T-helper 17 cell (primary cell): ENCODE measurements around the gene KIAA1586. TPM values are rescaled to one million over a fixed set of nuclear protein-coding genes. Genes with fewer than 3 reads are reported as not detected.

Experiments used
- ATAC-seq: fragments of 150-1000 bp; cut with Tn5 transposase; 2 replicates; pipeline ENCODE4 v1.10.0; 2021; ENCODE audit warnings: mild to moderate bottlenecking, moderate library complexity
- DNase-seq, 3 donors: peaks; one replicate each; pipeline versions ENCODE4 v3.0.0 to v3.0.0-alpha.2; 2020 to 2021
- H3K9me3 ChIP-seq: one replicate; pipeline ENCODE4 v1.7.0; 2013; ENCODE audit warnings: low read length, mild to moderate bottlenecking; ENCODE audit not compliant: control insufficient read depth, poor library complexity, severe bottlenecking
- H3K27ac Mint-ChIP-seq: one replicate; pipeline ENCODE4 v1.8.0; 2022; ENCODE audit warnings: mild to moderate bottlenecking, moderate library complexity, mixed read lengths
- H3K27me3 Mint-ChIP-seq: one replicate; pipeline ENCODE4 v1.8.0; 2022; ENCODE audit warnings: mixed read lengths
- H3K36me3 Mint-ChIP-seq: one replicate; pipeline ENCODE4 v1.8.0; 2022; ENCODE audit warnings: low read depth, mixed read lengths
- H3K4me1 Mint-ChIP-seq: one replicate; pipeline ENCODE4 v1.8.0; 2022; ENCODE audit warnings: mild to moderate bottlenecking, mixed read lengths
- H3K4me3 Mint-ChIP-seq: one replicate; pipeline ENCODE4 v1.8.0; 2022; ENCODE audit warnings: mild to moderate bottlenecking, moderate library complexity, mixed read lengths
- total RNA-seq, 4 donors: library from RNA in 2 of 4; stranded (reverse) in 2 of 4; gene quantifications; one replicate each; pipeline ENCODE4 v1.2.3 and lab custom pipeline; 2022 to 2026

The KIAA1586 gene
- total RNA-seq, 2 donors from 2014 or later: 11.9 to 17.3 TPM

GRCh38 chr6:57064809-57065208 is 18.3 kb downstream of the KIAA1586 start:
- H3K36me3 Mint-ChIP-seq: peaks cover under 1% of the 10 kb centered on the region
- H3K9me3 ChIP-seq: no peaks in the 10 kb centered on the region
- no peak overlapping the region for H3K4me3 Mint-ChIP-seq
- ATAC-seq (no peak), DNase-seq (no peak)
- H3K27me3 Mint-ChIP-seq: no peaks in the 10 kb centered on the region
- peaks cover 6% of the 10 kb centered on the region for H3K4me1 Mint-ChIP-seq
- H3K27ac Mint-ChIP-seq: no peak overlapping the region

GRCh38 chr6:57068061-57068460 is 21.6 kb downstream of the KIAA1586 start:
- Mint-ChIP-seq H3K4me1 (peaks cover 6% of the 10 kb centered on the region), H3K4me3 (no peak overlapping the region), H3K27ac (peak overlapping the region; percentile 22), H3K36me3 (no peaks in the 10 kb centered on the region), H3K27me3 (no peaks in the 10 kb centered on the region)
- no peaks in the 10 kb centered on the region for H3K9me3 ChIP-seq
- ATAC-seq: no peak
- no peak for DNase-seq

- DNase-seq (no peak), ATAC-seq (no peak)
- no peaks in the 10 kb centered on the region for H3K9me3 ChIP-seq
- Mint-ChIP-seq H3K4me3 (no peak overlapping the region), H3K36me3 (no peaks in the 10 kb centered on the region), H3K4me1 (peaks cover 6% of the 10 kb centered on the region), H3K27me3 (no peaks in the 10 kb centered on the region), H3K27ac (no peak overlapping the region)
These were observed 22.7 kb downstream of the KIAA1586 start for GRCh38 chr6:57069228-57069627.

- H3K4me1 Mint-ChIP-seq: peaks cover 3% of the 10 kb centered on the region
These were observed 23.4 kb downstream of the KIAA1586 start for GRCh38 chr6:57069920-57070331.

GRCh38 chr6:57072108-57072507 is 25.6 kb downstream of the KIAA1586 start:
- Mint-ChIP-seq H3K4me1 (no peaks in the 10 kb centered on the region), H3K36me3 (no peaks in the 10 kb centered on the region), H3K27ac (no peak overlapping the region), H3K4me3 (no peak overlapping the region), H3K27me3 (no peaks in the 10 kb centered on the region)
- DNase-seq: no peak
- H3K9me3 ChIP-seq: no peaks in the 10 kb centered on the region
- no peak for ATAC-seq

More at GRCh38 chr6:57069920-57070331, 23.4 kb downstream of the KIAA1586 start:
- H3K36me3 Mint-ChIP-seq: no peaks in the 10 kb centered on the region
- H3K9me3 ChIP-seq: no peaks in the 10 kb centered on the region
- no peak overlapping the region for H3K27ac Mint-ChIP-seq
- no peak overlapping the region for H3K4me3 Mint-ChIP-seq
- DNase-seq (no peak), ATAC-seq (no peak)
- no peaks in the 10 kb centered on the region for H3K27me3 Mint-ChIP-seq

- Mint-ChIP-seq H3K27me3 (no peaks in the 10 kb centered on the region), H3K4me3 (no peak overlapping the region), H3K27ac (no peak overlapping the region), H3K36me3 (no peaks in the 10 kb centered on the region), H3K4me1 (no peaks in the 10 kb centered on the region)
- DNase-seq (no peak), ATAC-seq (no peak)
- no peaks in the 10 kb centered on the region for H3K9me3 ChIP-seq
These were observed 27.9 kb downstream of the KIAA1586 start for GRCh38 chr6:57074383-57074782.

GRCh38 chr6:57075092-57075491 is 28.6 kb downstream of the KIAA1586 start:
- Mint-ChIP-seq H3K4me1 (no peaks in the 10 kb centered on the region), H3K27me3 (no peaks in the 10 kb centered on the region), H3K36me3 (no peaks in the 10 kb centered on the region), H3K4me3 (no peak overlapping the region), H3K27ac (peak overlapping the region; percentile 5)
- DNase-seq (no peak), ATAC-seq (no peak)
- no peaks in the 10 kb centered on the region for H3K9me3 ChIP-seq

- no peaks in the 10 kb centered on the region for H3K36me3 Mint-ChIP-seq
- no peaks in the 10 kb centered on the region for H3K9me3 ChIP-seq
- ATAC-seq (no peak), DNase-seq (no peak)
- H3K27ac Mint-ChIP-seq: no peak overlapping the region
- H3K4me1 Mint-ChIP-seq: peaks cover 2% of the 10 kb centered on the region
- H3K27me3 Mint-ChIP-seq: no peaks in the 10 kb centered on the region
- H3K4me3 Mint-ChIP-seq: no peak overlapping the region
These were observed 32.2 kb downstream of the KIAA1586 start for GRCh38 chr6:57078531-57079207.

GRCh38 chr6:57085471-57085870 is 39.0 kb downstream of the KIAA1586 start:
- ATAC-seq: no peak

GRCh38 chr6:57086843-57087242 is 40.4 kb downstream of the KIAA1586 start:
- Mint-ChIP-seq H3K36me3 (no peaks in the 10 kb centered on the region), H3K4me3 (no peak overlapping the region), H3K4me1 (peaks cover 13% of the 10 kb centered on the region), H3K27me3 (no peaks in the 10 kb centered on the region), H3K27ac (no peak overlapping the region)
- DNase-seq: no peak
- no peak for ATAC-seq
- H3K9me3 ChIP-seq: no peaks in the 10 kb centered on the region

More at GRCh38 chr6:57085471-57085870, 39.0 kb downstream of the KIAA1586 start:
- Mint-ChIP-seq H3K27me3 (no peaks in the 10 kb centered on the region), H3K4me3 (no peak overlapping the region), H3K4me1 (peaks cover 8% of the 10 kb centered on the region), H3K27ac (no peak overlapping the region), H3K36me3 (no peaks in the 10 kb centered on the region)
- no peaks in the 10 kb centered on the region for H3K9me3 ChIP-seq
- DNase-seq: no peak

GRCh38 chr6:57087916-57088315 is 41.4 kb downstream of the KIAA1586 start:
- DNase-seq (no peak), ATAC-seq (no peak)
- no peaks in the 10 kb centered on the region for H3K9me3 ChIP-seq
- H3K4me3 Mint-ChIP-seq: no peak overlapping the region
- no peak overlapping the region for H3K27ac Mint-ChIP-seq
- H3K27me3 Mint-ChIP-seq: no peaks in the 10 kb centered on the region
- peaks cover 19% of the 10 kb centered on the region for H3K4me1 Mint-ChIP-seq
- H3K36me3 Mint-ChIP-seq: no peaks in the 10 kb centered on the region

- Mint-ChIP-seq H3K27me3 (no peaks in the 10 kb centered on the region), H3K36me3 (peaks cover 5% of the 10 kb centered on the region), H3K27ac (peak overlapping the region; percentile 83), H3K4me3 (peak overlapping the region; percentile 87), H3K4me1 (peaks cover 29% of the 10 kb centered on the region)
- no peak for ATAC-seq
- H3K9me3 ChIP-seq: no peaks in the 10 kb centered on the region
- no peak for DNase-seq
These were observed 42.8 kb downstream of the KIAA1586 start for GRCh38 chr6:57089265-57089664.

- H3K36me3 Mint-ChIP-seq: peaks cover 5% of the 10 kb centered on the region
- no peaks in the 10 kb centered on the region for H3K27me3 Mint-ChIP-seq
- peak within 1 kb of the TSS; percentile 87 for H3K4me3 Mint-ChIP-seq
- DNase-seq: peak; percentile 92 to 95 (median 93)
- peaks cover 30% of the 10 kb centered on the region for H3K4me1 Mint-ChIP-seq
- peak; percentile 93 for ATAC-seq
- H3K27ac Mint-ChIP-seq: peak within 1 kb of the TSS; percentile 83
- H3K9me3 ChIP-seq: no peaks in the 10 kb centered on the region
These were observed 43.4 kb downstream of the KIAA1586 start, which contains the start of gene ZNF451 for GRCh38 chr6:57089687-57090457. Gene ZNF451, plus strand, starts transcription at chr6:57090188. Its CDS starts 66 bp downstream, at chr6:57090254.
